Endothelial cell of umbilical vein (primary cell): Measurements from ENCODE around the gene GANC. TPM values are rescaled to one million over a fixed set of nuclear protein-coding genes. Genes with fewer than 3 reads are reported as not detected.

ENCODE experiments used
- BruUV-seq: library from RNA; stranded (reverse); fragments of 400-500 nt; replicated peaks from 2 replicates; lab custom pipeline; 2021; lab: Mats Ljungman, UMichigan
- CTCF ChIA-PET: fragments of 300-600, 350-600 bp; sonication (Branson Sonifier 250); formaldehyde crosslinking; loops from one replicate; lab custom pipeline; 2021; ENCODE audit warnings: antibody characterized with exemption, inconsistent platforms; lab: Charles Lee
- POLR2A ChIA-PET: fragments of 300-600, 350-600 bp; sonication (Branson Sonifier 250); formaldehyde crosslinking; loops from one replicate; lab custom pipeline; 2021; ENCODE audit warnings: antibody characterized with exemption, inconsistent platforms; lab: Charles Lee
- DNase-seq: peaks from one replicate; pipeline ENCODE4 v3.0.0-alpha.2; 2011; ENCODE audit warnings: low read depth, low spot score
- FAIRE-seq: peaks from 2 replicates; lab custom pipeline; 2011; peaks lifted over from hg19 to GRCh38; lab: Jason Lieb, UNC
- H2AFZ ChIP-seq: 2 replicates; pipeline ENCODE4 v1.6.0; 2012; ENCODE audit warnings: low read depth, low read length, control low read depth, inconsistent platforms
- H3K27ac ChIP-seq: 2 replicates; pipeline ENCODE4 v1.5.1; 2011; ENCODE audit warnings: low read depth, mild to moderate bottlenecking, control low read depth, low read length, moderate library complexity; ENCODE audit not compliant: insufficient read depth
- H3K27me3 ChIP-seq, 2 experiments: 2 replicates each; pipeline versions ENCODE4 v1.6.0 to v1.6.1; 2011; ENCODE audit warnings: low read length in 2 of 2, mixed read lengths in 1 of 2; ENCODE audit not compliant: control insufficient read depth in 2 of 2, insufficient read depth in 2 of 2
- H3K36me3 ChIP-seq, 2 experiments: 2 replicates in 1 of 2; 3 replicates in 1 of 2; pipeline ENCODE4 v1.5.1; 2011; ENCODE audit warnings: low read length in 2 of 2, mild to moderate bottlenecking in 1 of 2, moderate library complexity in 1 of 2; ENCODE audit not compliant: control insufficient read depth in 2 of 2, insufficient read depth in 2 of 2; ENCODE audit errors: extremely low read depth in 1 of 2
- H3K4me1 ChIP-seq: 3 replicates; pipeline ENCODE4 v1.5.1; 2011; ENCODE audit warnings: mild to moderate bottlenecking, low read length; ENCODE audit not compliant: control insufficient read depth, insufficient read depth; ENCODE audit errors: extremely low read depth
- H3K4me2 ChIP-seq: 2 replicates; pipeline ENCODE4 v1.6.1; 2011; ENCODE audit warnings: low read length, control low read depth, mixed read lengths; ENCODE audit not compliant: insufficient read depth
- H3K4me3 ChIP-seq, 3 experiments: fragments of 200-600 bp in 1 of 3; sonication (generic), shearing (Covaris generic) in 1 of 3; replicated peaks in 1 of 3; 2 replicates each; pipeline ENCODE4 v1.5.1; 2011 to 2016; ENCODE audit warnings: control low read depth in 3 of 3, low read length in 3 of 3, mild to moderate bottlenecking in 2 of 3, inconsistent platforms in 1 of 3, low read depth in 1 of 3, moderate library complexity in 1 of 3; ENCODE audit not compliant: insufficient read depth in 1 of 3
- H3K79me2 ChIP-seq: 2 replicates; pipeline ENCODE4 v1.6.0; 2012; ENCODE audit warnings: low read length, inconsistent platforms; ENCODE audit not compliant: control insufficient read depth, insufficient read depth
- H3K9ac ChIP-seq: replicated peaks from 2 replicates; pipeline ENCODE3; 2011; ENCODE audit warnings: low read length, control low read depth; ENCODE audit not compliant: insufficient read depth; ENCODE audit errors: extremely low read depth
- H3K9me1 ChIP-seq: replicated peaks from 3 replicates; pipeline ENCODE4 v1.6.0; 2011; ENCODE audit warnings: mild to moderate bottlenecking, low read length; ENCODE audit not compliant: control insufficient read depth, insufficient read depth; ENCODE audit errors: extremely low read depth
- H3K9me3 ChIP-seq: replicated peaks from 2 replicates; pipeline ENCODE4 v1.5.1; 2012; ENCODE audit warnings: low read length, inconsistent platforms; ENCODE audit not compliant: control insufficient read depth, insufficient read depth
- H4K20me1 ChIP-seq: replicated peaks from 2 replicates; pipeline ENCODE3; 2011; ENCODE audit warnings: mild to moderate bottlenecking, low read length; ENCODE audit not compliant: control insufficient read depth, insufficient read depth; ENCODE audit errors: extremely low read depth
- GATA2 ChIP-seq: IDR thresholded peaks from 2 replicates; pipeline ENCODE4 v1.7.0; 2011; ENCODE audit warnings: low read depth, mild to moderate bottlenecking, moderate library complexity, mixed read lengths, low read length; ENCODE audit not compliant: insufficient read length, insufficient read depth
- MAX ChIP-seq: IDR thresholded peaks from 2 replicates; pipeline ENCODE4 v1.6.1; 2011; ENCODE audit not compliant: insufficient read depth, insufficient read length
- MYC ChIP-seq: IDR thresholded peaks from one replicate; pipeline ENCODE4 v1.6.1; 2011; ENCODE audit warnings: mild to moderate bottlenecking, low read depth, low read length
- POLR2A ChIP-seq: IDR thresholded peaks from 2 replicates; pipeline ENCODE4 v1.6.1; 2012; ENCODE audit warnings: low read depth, mild to moderate bottlenecking, control low read depth, low read length
- dilution Hi-C: fragments of 300-500 bp; cut with MboI; formaldehyde crosslinking; loops from one replicate; pipeline ENCODE4 v1.15.0; 2019; ENCODE audit warnings: low sequenced_read_pairs; ENCODE audit not compliant: extremely low pct_ligation_motif_present
- intact Hi-C: fragments of 100-400 bp; cut with micrococcal nuclease; formaldehyde crosslinking; loops from one replicate; pipeline ENCODE4 v1.10.0; 2022
- polyA plus RNA-seq, 4 experiments: library from polyadenylated mRNA; depleted of rRNA in 3 of 4; stranded (reverse) in 3 of 4; unstranded in 1 of 4; fragments of >200 nt; gene quantifications; 2 replicates each; pipeline versions ENCODE4 v1.2.1 to v1.2.3, GENCODE V29; 2011 to 2012; ENCODE audit warnings: missing spikeins in 1 of 4
- total RNA-seq: library from RNA; stranded (reverse); gene quantifications from 2 replicates; pipeline ENCODE4 v1.2.3, GENCODE V29; 2021
- TF ChIP-seq, protein P1 (sequence below), 2 donors: IDR thresholded peaks; 1 replicate in 1 of 2; 2 replicates in 1 of 2; pipeline ENCODE4 v1.5.1; 2011; ENCODE audit warnings: low read length in 2 of 2, mild to moderate bottlenecking in 2 of 2, moderate library complexity in 2 of 2, control low read depth in 1 of 2, inconsistent platforms in 1 of 2, low read depth in 1 of 2; ENCODE audit not compliant: insufficient read depth in 1 of 2; ENCODE audit errors: extremely low read depth in 1 of 2

Gene GANC
- total and polyA plus RNA-seq, 2 donors (not counting 3 experiments of a cell fraction or from before 2014, with no cell fraction given): 8.5 to 17.8 TPM

GRCh38 chr15:42384597-42384996, 111.6 kb downstream of the GANC start:
- ChIA-PET CTCF (interaction anchor here (0.7 to 2.6 kb wide), 37 partner anchors 10 to 395 kb away, joined by 3 to 31 read pairs (median 5); partner anchors contain the start of genes GANC, PLA2G4F and TMEM87A), POLR2A (no interaction called here)
- dilution Hi-C loops: no loop called here
- H3K9me1 ChIP-seq: no peaks in the 10 kb centered on the region
- H3K9ac ChIP-seq: no peak overlapping the region
- intact Hi-C loops: loop anchor here (10.0 kb wide), 1 partner anchor 310 kb away; no protein-coding TSS in a partner anchor
- DNase-seq (no peak), FAIRE-seq (no peak)
- H4K20me1 ChIP-seq: no peaks in the 10 kb centered on the region
- H3K36me3 ChIP-seq: no peaks in the 10 kb centered on the region
- H3K4me1 ChIP-seq: peaks cover 11% of the 10 kb centered on the region
- no peak overlapping the region for H3K27ac ChIP-seq
- no peaks in the 10 kb centered on the region for H3K9me3 ChIP-seq
- no peak overlapping the region for H3K4me3 ChIP-seq
- no TSS peak for BruUV-seq
- no peak overlapping the region for H3K4me2 ChIP-seq
- no peaks in the 10 kb centered on the region for H3K79me2 ChIP-seq
- TF ChIP-seq GATA2 (no peak), MYC (no peak), MAX (no peak), POLR2A (no peak)
- TF ChIP-seq, protein P1, sequence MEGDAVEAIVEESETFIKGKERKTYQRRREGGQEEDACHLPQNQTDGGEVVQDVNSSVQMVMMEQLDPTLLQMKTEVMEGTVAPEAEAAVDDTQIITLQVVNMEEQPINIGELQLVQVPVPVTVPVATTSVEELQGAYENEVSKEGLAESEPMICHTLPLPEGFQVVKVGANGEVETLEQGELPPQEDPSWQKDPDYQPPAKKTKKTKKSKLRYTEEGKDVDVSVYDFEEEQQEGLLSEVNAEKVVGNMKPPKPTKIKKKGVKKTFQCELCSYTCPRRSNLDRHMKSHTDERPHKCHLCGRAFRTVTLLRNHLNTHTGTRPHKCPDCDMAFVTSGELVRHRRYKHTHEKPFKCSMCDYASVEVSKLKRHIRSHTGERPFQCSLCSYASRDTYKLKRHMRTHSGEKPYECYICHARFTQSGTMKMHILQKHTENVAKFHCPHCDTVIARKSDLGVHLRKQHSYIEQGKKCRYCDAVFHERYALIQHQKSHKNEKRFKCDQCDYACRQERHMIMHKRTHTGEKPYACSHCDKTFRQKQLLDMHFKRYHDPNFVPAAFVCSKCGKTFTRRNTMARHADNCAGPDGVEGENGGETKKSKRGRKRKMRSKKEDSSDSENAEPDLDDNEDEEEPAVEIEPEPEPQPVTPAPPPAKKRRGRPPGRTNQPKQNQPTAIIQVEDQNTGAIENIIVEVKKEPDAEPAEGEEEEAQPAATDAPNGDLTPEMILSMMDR (IDR thresholded peaks at IDR 0.05; ENCODE audit: extremely low read depth in 1 of 2, insufficient read depth in 1 of 2, low read depth in 1 of 2, low read length in 2 of 2): no peak
- H3K27me3 ChIP-seq: peaks cover 0 to 6% of the 10 kb centered on the region in 2 experiments
- no peak overlapping the region for H2AFZ ChIP-seq
